Keratinocyte (primary cell): ENCODE results near the gene RBM41. TPM values are rescaled to one million over a fixed set of nuclear protein-coding genes. Genes with fewer than 3 reads are reported as not detected.

ENCODE experiments used
- DNase-seq: peaks from one replicate; pipeline ENCODE4 v3.0.0-alpha.2; 2011; ENCODE audit warnings: low read depth, missing footprints, low spot score
- FAIRE-seq: peaks from 2 replicates; lab custom pipeline; 2011; peaks lifted over from hg19 to GRCh38; lab: Jason Lieb, UNC
- H2AFZ ChIP-seq: 2 replicates; pipeline ENCODE4 v1.6.0; 2012; ENCODE audit warnings: low read length, control low read depth, inconsistent platforms; ENCODE audit not compliant: control insufficient read depth
- H3K27ac ChIP-seq: 2 replicates; pipeline ENCODE4 v1.5.1; 2011; ENCODE audit warnings: low read length; ENCODE audit not compliant: control insufficient read depth, insufficient read depth
- H3K27me3 ChIP-seq: 3 replicates; pipeline ENCODE4 v1.6.0; 2011; ENCODE audit warnings: low read length; ENCODE audit not compliant: control insufficient read depth, insufficient read depth; ENCODE audit errors: extremely low read depth
- H3K36me3 ChIP-seq, 2 experiments: 2 replicates in 1 of 2; 3 replicates in 1 of 2; pipeline ENCODE4 v1.5.1; 2011; ENCODE audit warnings: low read length in 2 of 2, mild to moderate bottlenecking in 1 of 2; ENCODE audit not compliant: control insufficient read depth in 2 of 2, insufficient read depth in 2 of 2; ENCODE audit errors: extremely low read depth in 1 of 2
- H3K4me1 ChIP-seq: 3 replicates; pipeline ENCODE4 v1.5.1; 2011; ENCODE audit warnings: low read length; ENCODE audit not compliant: control insufficient read depth, insufficient read depth; ENCODE audit errors: extremely low read depth
- H3K4me2 ChIP-seq: 3 replicates; pipeline ENCODE4 v1.6.0; 2011; ENCODE audit warnings: low read depth, low read length; ENCODE audit not compliant: control insufficient read depth, insufficient read depth; ENCODE audit errors: extremely low read depth
- H3K4me3 ChIP-seq, 3 experiments: fragments of 200-600 bp in 1 of 3; sonication (generic) in 1 of 3; 2 replicates in 2 of 3; 3 replicates in 1 of 3; pipeline ENCODE4 v1.5.1; 2011 to 2016; ENCODE audit warnings: low read length in 3 of 3, mild to moderate bottlenecking in 3 of 3, control low read depth in 2 of 3, inconsistent platforms in 1 of 3, low read depth in 1 of 3, mixed read lengths in 1 of 3, mixed run types in 1 of 3, moderate library complexity in 1 of 3; ENCODE audit not compliant: control insufficient read depth in 2 of 3, insufficient read depth in 2 of 3; ENCODE audit errors: extremely low read depth in 1 of 3
- H3K79me2 ChIP-seq: 2 replicates; pipeline ENCODE4 v1.6.0; 2012; ENCODE audit warnings: low read length; ENCODE audit not compliant: control insufficient read depth, insufficient read depth
- H3K9ac ChIP-seq: 3 replicates; pipeline ENCODE4 v1.6.0; 2011; ENCODE audit warnings: low read length; ENCODE audit not compliant: control insufficient read depth, insufficient read depth; ENCODE audit errors: extremely low read depth
- H3K9me1 ChIP-seq: 3 replicates; pipeline ENCODE4 v1.6.0; 2011; ENCODE audit warnings: low read length; ENCODE audit not compliant: control insufficient read depth, insufficient read depth; ENCODE audit errors: extremely low read depth
- H3K9me3 ChIP-seq: 2 replicates; pipeline ENCODE4 v1.5.1; 2012; ENCODE audit warnings: low read depth, low read length; ENCODE audit not compliant: control insufficient read depth
- H4K20me1 ChIP-seq: 3 replicates; pipeline ENCODE4 v1.6.0; 2011; ENCODE audit warnings: low read length; ENCODE audit not compliant: control insufficient read depth, insufficient read depth; ENCODE audit errors: extremely low read depth
- EZH2 ChIP-seq: IDR thresholded peaks from one replicate; pipeline ENCODE4 v1.6.1; 2012; ENCODE audit warnings: inconsistent platforms, mild to moderate bottlenecking, low read length, moderate library complexity
- dilution Hi-C: fragments of 300-500 bp; cut with MboI; formaldehyde crosslinking; loops from one replicate; pipeline ENCODE4 v1.7.0; 2020; ENCODE audit warnings: low sequenced_read_pairs; ENCODE audit not compliant: extremely low pct_ligation_motif_present
- polyA plus RNA-seq, 5 experiments: library from polyadenylated mRNA; depleted of rRNA in 3 of 5; stranded (reverse) in 3 of 5; stranded (forward) in 1 of 5; unstranded in 1 of 5; fragments of >200 nt; gene quantifications; 1 replicate in 1 of 5; 2 replicates in 3 of 5; 3 replicates in 1 of 5; pipeline versions ENCODE4 v1.2.1 to v1.2.3, GENCODE V29; 2011 to 2012; ENCODE audit warnings: missing spikeins in 2 of 5, low read depth in 1 of 5, low replicate concordance in 1 of 5
- TF ChIP-seq, protein P1 (sequence below), 3 experiments: IDR thresholded peaks in 1 of 3; conservative IDR thresholded peaks in 1 of 3; optimal IDR thresholded peaks in 1 of 3; 2 replicates in 2 of 3; 3 replicates in 1 of 3; pipeline versions ENCODE3 to v1.5.1; 2011; ENCODE audit warnings: low read length in 3 of 3, mild to moderate bottlenecking in 3 of 3, moderate library complexity in 2 of 3, control low read depth in 1 of 3, inconsistent platforms in 1 of 3; ENCODE audit not compliant: insufficient read depth in 2 of 3; ENCODE audit errors: extremely low read depth in 1 of 3

Gene RBM41
- polyA plus RNA-seq, 1 donor (not counting 4 experiments of a cell fraction or from before 2014, with no cell fraction given), result 14.5 TPM

- Histone ChIP-seq H3K4me3 (no peak overlapping the region), H4K20me1 (no peaks in the 10 kb centered on the region), H3K4me1 (peaks cover 17% of the 10 kb centered on the region), H3K9ac (peak overlapping the region; percentile 39), H3K79me2 (no peaks in the 10 kb centered on the region), H3K27me3 (no peaks in the 10 kb centered on the region), H3K9me1 (no peaks in the 10 kb centered on the region), H3K9me3 (no peaks in the 10 kb centered on the region), H3K27ac (peak overlapping the region; percentile 84), H3K4me2 (peak overlapping the region; percentile 29), H3K36me3 (no peaks in the 10 kb centered on the region), H2AFZ (peak overlapping the region; percentile 47)
- FAIRE-seq (no peak), DNase-seq (no peak)
- dilution Hi-C loops, result no loop called here
- no peak for TF ChIP-seq EZH2
- TF ChIP-seq, protein P1, sequence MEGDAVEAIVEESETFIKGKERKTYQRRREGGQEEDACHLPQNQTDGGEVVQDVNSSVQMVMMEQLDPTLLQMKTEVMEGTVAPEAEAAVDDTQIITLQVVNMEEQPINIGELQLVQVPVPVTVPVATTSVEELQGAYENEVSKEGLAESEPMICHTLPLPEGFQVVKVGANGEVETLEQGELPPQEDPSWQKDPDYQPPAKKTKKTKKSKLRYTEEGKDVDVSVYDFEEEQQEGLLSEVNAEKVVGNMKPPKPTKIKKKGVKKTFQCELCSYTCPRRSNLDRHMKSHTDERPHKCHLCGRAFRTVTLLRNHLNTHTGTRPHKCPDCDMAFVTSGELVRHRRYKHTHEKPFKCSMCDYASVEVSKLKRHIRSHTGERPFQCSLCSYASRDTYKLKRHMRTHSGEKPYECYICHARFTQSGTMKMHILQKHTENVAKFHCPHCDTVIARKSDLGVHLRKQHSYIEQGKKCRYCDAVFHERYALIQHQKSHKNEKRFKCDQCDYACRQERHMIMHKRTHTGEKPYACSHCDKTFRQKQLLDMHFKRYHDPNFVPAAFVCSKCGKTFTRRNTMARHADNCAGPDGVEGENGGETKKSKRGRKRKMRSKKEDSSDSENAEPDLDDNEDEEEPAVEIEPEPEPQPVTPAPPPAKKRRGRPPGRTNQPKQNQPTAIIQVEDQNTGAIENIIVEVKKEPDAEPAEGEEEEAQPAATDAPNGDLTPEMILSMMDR (optimal IDR thresholded peaks at IDR 0.05 in 1 of 3, IDR thresholded peaks at IDR 0.05 in 1 of 3, conservative IDR thresholded peaks at IDR 0.05 in 1 of 3; ENCODE audit: extremely low read depth in 1 of 3, insufficient read depth in 2 of 3, low read length in 3 of 3), result no peak
Observed at GRCh38 chrX:107135049-107135964, 16.7 kb upstream of the RBM41 start.

DNA sequence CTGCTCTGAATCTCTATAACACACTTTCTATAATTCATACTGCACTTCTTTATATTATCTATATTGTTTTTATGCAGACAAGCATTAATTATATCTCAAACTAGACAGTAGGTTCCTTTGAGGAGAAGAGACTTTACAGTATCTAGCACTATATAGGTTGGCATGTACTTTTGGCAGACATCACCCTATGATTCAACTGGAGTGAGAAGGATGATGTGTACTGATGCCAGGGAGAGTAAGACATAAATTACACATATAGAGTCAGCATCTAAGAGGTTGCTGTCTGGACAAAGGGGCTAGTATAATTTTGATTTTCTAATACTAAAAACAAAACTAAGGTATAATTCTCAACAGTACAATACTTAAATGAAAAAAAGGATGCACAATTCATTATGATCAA lies 5.1 kb upstream of the RBM41 start:
- no peak for FAIRE-seq

More for the DNA sequence above, 5.1 kb upstream of the RBM41 start:
- H3K9me1 ChIP-seq, result no peaks in the 10 kb centered on the region
- dilution Hi-C loops, result no loop called here
- no peak overlapping the region for H3K27ac ChIP-seq
- H3K4me2 ChIP-seq, result no peak overlapping the region
- no peak overlapping the region for H3K4me3 ChIP-seq
- no peaks in the 10 kb centered on the region for H3K79me2 ChIP-seq
- no peaks in the 10 kb centered on the region for H3K9me3 ChIP-seq
- H4K20me1 ChIP-seq, result no peaks in the 10 kb centered on the region
- TF ChIP-seq, protein P1 (optimal IDR thresholded peaks at IDR 0.05 in 1 of 3, IDR thresholded peaks at IDR 0.05 in 1 of 3, conservative IDR thresholded peaks at IDR 0.05 in 1 of 3; ENCODE audit: extremely low read depth in 1 of 3, insufficient read depth in 2 of 3, low read length in 3 of 3), result no peak
- no peak for TF ChIP-seq EZH2
- H3K27me3 ChIP-seq, result no peaks in the 10 kb centered on the region
- DNase-seq, result no peak
- H2AFZ ChIP-seq, result no peak overlapping the region
- no peaks in the 10 kb centered on the region for H3K36me3 ChIP-seq
- no peaks in the 10 kb centered on the region for H3K4me1 ChIP-seq
- no peak overlapping the region for H3K9ac ChIP-seq
